HG02973 (cell line): Measurements from ENCODE around the gene EYA3.

Experiments
- ATAC-seq: cut with Tn5 transposase; IDR thresholded peaks from one replicate; pipeline ENCODE4 v1.9.1; 2021; ENCODE audit warnings: moderate library complexity; ENCODE audit not compliant: unreplicated experiment

EYA3 gene

GRCh38 chr1:28088168-28088961 lies at the start of gene EYA3:
Gene EYA3 (minus strand): TSS chr1:28088610. CDS start chr1:28058026, 30,584 bp downstream.
- ATAC-seq, result peak; percentile 76

DNA sequence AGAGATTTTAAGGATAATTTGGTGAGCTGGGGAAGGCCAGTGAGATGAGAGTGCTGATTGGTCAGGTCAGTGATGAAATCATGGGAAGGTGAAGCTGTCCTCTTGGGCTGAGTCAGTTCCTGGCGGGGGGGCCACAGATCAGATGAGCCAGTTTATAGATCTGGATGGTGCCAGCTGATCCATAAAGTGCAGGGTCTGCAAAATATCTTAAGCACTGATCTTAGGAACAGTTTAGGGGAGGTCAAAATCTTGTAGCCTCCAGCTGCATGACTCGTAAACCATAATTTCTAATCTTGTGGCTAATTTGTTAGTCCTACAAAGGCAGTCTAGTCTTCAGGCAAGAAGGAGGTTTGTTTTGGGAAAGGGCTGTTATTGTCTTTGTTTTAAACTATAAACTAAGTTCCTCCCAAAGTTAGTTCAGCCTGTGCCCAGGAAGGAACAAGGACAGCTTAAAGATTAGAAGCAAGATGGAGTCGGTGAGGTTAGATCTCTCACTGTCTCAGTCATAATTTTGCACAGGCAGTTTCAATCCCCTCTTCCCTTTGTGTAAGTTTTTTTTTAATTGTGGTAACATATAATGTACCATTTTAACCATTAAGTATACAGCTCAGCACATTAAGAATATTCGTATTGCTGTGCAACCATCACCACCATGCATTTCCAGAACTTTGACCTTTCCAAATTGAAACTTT lies 48.7 kb upstream of the EYA3 start:
- no peak for ATAC-seq

GRCh38 chr1:28136169-28136921 lies 47.9 kb upstream of the EYA3 start:
- ATAC-seq, result no peak

- no peak for ATAC-seq
Observed at GRCh38 chr1:28135371-28136168, 47.2 kb upstream of the EYA3 start.

DNA sequence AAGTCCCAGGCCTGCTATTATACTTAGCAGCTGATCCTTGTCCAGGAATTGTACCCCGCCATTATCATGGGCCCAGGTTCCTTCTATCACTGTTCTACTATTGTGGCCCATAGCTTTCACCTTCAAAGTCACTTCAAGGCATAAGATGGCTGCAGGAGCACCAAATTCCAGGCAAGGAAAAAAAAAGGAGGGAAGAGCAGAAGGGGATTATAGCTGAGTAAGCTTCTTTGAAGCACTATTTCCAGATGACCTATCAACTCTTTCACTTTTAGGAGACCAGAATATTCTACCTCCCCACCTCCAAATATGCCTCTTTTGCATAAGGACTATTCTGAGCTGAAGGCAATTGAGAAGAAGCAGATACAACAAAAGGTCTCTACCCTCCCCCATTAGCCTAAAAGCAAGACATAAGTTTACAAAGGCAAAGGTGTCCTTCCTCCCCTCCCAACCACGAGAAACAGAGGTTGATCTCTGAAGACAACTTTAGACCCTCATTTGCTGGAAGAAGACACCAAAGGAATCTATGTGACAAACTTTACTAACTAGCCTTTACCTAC lies 46.3 kb upstream of the EYA3 start:
- ATAC-seq, result no peak

GRCh38 chr1:28132171-28133167 lies 44.1 kb upstream of the EYA3 start:
- no peak for ATAC-seq

DNA sequence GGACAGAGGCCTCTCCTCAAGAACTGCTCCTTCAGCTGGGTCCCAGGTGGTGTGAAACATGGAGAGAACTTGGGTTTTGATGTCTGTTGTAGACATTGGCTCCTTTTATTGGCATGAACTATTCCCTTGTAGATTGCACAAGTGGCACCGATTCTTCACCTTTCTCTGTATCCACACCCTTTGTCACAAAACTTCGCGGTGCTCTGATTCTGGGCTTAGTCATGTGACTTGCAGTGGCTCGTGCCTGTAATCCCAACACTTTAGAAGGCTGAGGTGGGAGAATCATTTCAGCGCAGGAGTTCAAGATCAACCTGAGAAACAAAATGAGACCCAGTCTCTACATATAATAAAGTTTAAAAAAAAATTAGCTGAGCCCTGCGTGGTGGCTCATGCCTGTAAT lies 42.5 kb upstream of the EYA3 start:
- ATAC-seq, result no peak

DNA sequence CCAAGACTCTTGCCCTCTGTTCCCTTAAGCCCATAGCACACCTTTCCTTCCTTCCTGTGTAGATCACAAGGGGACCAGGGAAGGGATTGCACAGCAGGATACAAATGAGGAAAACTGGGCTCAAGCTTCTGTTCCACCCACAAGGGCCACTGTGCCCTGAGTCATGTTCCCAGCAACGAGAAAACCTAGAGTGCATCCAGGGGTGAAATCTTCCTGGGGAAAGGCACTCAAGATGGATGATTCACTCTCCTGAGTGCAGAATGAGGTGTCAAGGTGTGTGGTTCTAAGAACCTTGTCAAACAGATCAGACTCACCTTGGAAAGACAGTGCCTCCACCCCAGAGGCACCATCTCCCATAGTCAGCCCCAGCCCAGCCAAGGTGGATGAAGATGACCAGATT lies 40.7 kb upstream of the EYA3 start:
- ATAC-seq, result no peak

- peak; percentile 48 for ATAC-seq
Observed at GRCh38 chr1:28127617-28128257, 39.3 kb upstream of the EYA3 start.

DNA sequence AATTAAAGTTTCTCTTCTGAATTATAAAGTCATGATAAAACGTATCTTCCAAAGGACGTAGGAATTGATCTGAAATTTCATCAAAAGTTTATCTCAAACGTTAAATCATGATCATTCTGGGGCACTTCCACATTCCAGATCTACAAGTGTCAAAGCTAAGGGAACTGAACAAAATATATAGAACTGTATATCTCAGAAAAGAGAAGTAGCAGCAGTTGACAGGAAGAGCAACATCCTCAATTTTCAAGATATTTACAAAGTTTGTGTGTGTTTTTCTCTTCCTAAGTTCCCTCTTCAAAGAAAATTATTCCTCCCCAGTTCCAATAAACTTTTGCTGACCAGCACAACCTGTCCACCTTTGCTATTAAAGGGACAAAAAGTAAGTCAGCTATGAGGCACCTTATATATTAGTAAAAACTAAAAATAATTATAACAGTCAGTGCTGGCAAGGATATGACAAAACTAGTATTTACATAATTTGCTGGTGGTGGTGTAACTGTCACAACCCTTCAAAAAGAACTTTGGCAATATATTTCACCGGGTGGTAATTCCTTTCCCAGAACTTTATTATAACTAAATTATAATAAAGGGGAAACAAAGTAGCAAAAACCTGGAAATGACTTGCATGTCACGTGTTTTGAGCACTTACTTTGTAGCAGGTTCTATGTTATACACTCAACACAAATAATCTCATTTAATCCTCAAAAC lies 38.5 kb upstream of the EYA3 start:
- ATAC-seq, result no peak

DNA sequence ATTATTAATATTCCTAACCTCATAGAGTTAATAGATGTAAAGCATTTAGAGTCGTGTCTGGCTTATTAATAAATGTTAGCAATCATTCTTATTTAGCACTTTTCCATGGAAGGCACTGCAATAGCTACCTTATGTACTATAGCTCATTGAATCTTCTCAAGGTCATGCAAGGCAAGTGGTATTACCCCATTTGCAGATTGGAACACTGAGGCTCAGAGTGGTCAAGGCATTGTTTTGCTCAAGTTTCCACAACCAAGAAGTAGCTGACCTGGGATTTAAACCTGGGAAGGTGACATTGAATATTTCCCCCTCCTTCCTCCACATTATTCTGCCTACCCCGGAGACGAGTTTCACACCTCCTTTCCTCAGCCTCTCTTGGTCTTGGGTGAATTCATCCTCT lies 37.8 kb upstream of the EYA3 start:
- ATAC-seq, result no peak

GRCh38 chr1:28123461-28123961 lies 35.1 kb upstream of the EYA3 start:
- ATAC-seq, result no peak

- ATAC-seq, result no peak
Observed at GRCh38 chr1:28122183-28122582, 33.8 kb upstream of the EYA3 start.

DNA sequence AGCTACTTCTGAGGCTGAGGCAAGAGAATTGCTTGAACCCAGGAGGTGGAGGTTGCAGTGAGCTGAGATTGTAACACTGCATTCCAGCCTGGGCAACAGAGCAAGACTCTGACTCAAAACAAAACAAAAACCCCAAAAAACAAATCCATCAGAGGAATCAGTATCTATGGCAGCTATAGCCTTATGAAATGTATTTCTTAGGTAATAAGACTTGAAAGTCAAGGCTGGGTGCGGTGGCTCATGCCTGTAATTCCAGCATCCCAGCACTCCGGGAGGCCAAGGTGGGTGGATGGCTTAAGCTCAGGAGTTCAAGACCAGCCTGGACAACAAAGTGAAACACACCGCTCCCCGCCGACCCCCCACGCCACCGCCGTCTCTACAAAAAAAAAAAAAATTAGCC lies 31.1 kb upstream of the EYA3 start:
- no peak for ATAC-seq

- ATAC-seq, result no peak
Observed at GRCh38 chr1:28118640-28119307, 30.4 kb upstream of the EYA3 start.

- ATAC-seq, result no peak
Observed at GRCh38 chr1:28115267-28115666, 26.9 kb upstream of the EYA3 start.

- no peak for ATAC-seq
Observed at GRCh38 chr1:28114844-28115243, 26.4 kb upstream of the EYA3 start.

- ATAC-seq, result no peak
Observed at GRCh38 chr1:28113242-28113572, 24.8 kb upstream of the EYA3 start.
